Measurements from ENCODE around the gene SPSB4. TPM values are rescaled to one million over a fixed set of nuclear protein-coding genes. Genes with fewer than 3 reads are reported as not detected.
A peak's percentile ranks its signal among the peaks of the same experiment; 100 is the strongest.

SPSB4 gene
- total and polyA plus RNA-seq, 2 of the 8 experiments (the other 6 are each of a cell fraction or from before 2014, with no cell fraction given), result 15.1 to 17.2 TPM

DNA sequence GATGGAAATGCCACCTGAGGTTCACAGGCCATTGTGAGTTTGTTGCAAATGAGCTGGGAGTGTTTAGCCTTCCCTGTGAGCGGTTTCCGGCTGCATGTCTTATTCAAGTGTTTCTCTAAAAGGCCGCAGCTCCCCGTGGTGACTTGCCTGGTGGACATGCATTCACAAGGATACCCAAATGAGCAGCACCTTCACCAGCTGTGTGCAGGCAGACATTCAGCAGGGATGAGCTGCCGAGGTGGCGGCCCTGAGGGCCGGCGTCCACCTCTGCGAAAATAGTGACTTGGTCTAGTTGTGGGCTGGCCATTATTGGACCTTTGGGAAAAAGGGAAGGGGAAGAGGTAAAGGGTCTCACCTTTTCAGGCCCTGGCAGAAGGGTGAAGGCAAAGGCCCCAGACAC is 23.4 kb downstream of the SPSB4 start:
- H4K91ac ChIP-seq (replicated peaks; ENCODE audit: insufficient read length, low read length), result no peak overlapping the region
- CTCF ChIA-PET (ENCODE audit: partially characterized antibody), result interaction anchor here (0.8 to 29.1 kb wide), 7 partner anchors 12 to 74 kb away, joined by 4 to 333 read pairs (median 20); partner anchors contain the start of gene SPSB4
- H3K27me3 ChIP-seq (replicated peaks in 1 of 4; ENCODE audit: control insufficient read depth in 3 of 4, extremely low read depth in 1 of 4, insufficient read depth in 3 of 4, low read length in 3 of 4), result peaks cover 0 to 12% (median 3%) of the 10 kb centered on the region in 4 experiments; a peak in 4 of 7 replicates
- H3K79me1 ChIP-seq (ENCODE audit: low read depth, low read length), result peaks cover 9% of the 10 kb centered on the region; the same call in 1 of the 2 replicates
- H3K14ac ChIP-seq (ENCODE audit: insufficient read length), result no peak overlapping the region
- H3K9me3 ChIP-seq (ENCODE audit: insufficient read depth in 2 of 2, low read depth in 1 of 2, low read length in 1 of 2), result no peaks in the 10 kb centered on the region
- peak overlapping the region; percentile 49 to 55; a peak in 3 of 4 replicates for H3K4me2 ChIP-seq (ENCODE audit: insufficient read depth in 1 of 2, low read depth in 2 of 2, low read length in 2 of 2)
- H3K4ac ChIP-seq (replicated peaks; ENCODE audit: insufficient read length, low read depth, low read length), result peak overlapping the region; percentile 17
- peaks cover 44 to 72% (median 59%) of the 10 kb centered on the region in 4 experiments for H3K4me1 ChIP-seq (replicated peaks in 1 of 4; ENCODE audit: control insufficient read depth in 3 of 4, insufficient read depth in 4 of 4, low read length in 3 of 4)
- peak; percentile 92 for FAIRE-seq
- H2BK120ac ChIP-seq (replicated peaks; ENCODE audit: low read depth, low read length), result peak overlapping the region; percentile 7
- H3K18ac ChIP-seq (ENCODE audit: extremely low read depth, low read length), result peak overlapping the region; percentile 75
- no peaks in the 10 kb centered on the region for H3K36me3 ChIP-seq (ENCODE audit: control insufficient read depth in 2 of 4, insufficient read depth in 4 of 4, low read length in 3 of 4)
- no peak overlapping the region for H2AK5ac ChIP-seq (ENCODE audit: low read depth, low read length)
- no peak overlapping the region for H4K8ac ChIP-seq (ENCODE audit: extremely low read depth, insufficient read depth, low read length)
- POLR2A ChIA-PET (ENCODE audit: partially characterized antibody), result interaction anchor here (0.8 to 3.1 kb wide), 8 partner anchors 9 to 41 kb away, joined by 3 to 20 read pairs (median 4); partner anchors contain the start of gene SPSB4
- H4K5ac ChIP-seq (ENCODE audit: insufficient read length, low read depth, low read length), result no peak overlapping the region
- H2BK20ac ChIP-seq (ENCODE audit: low read length), result peak overlapping the region; percentile 98; the same call in 1 of the 2 replicates
- WGBS, 2 experiments (ENCODE audit: extremely low coverage in 1 of 2, insufficient coverage in 1 of 2, insufficient read length in 1 of 2, insufficient replicate concordance in 2 of 2, low coverage in 1 of 2, low lambda C conversion rate in 2 of 2, missing lambda C conversion rate in 1 of 2), result 10% methylated on average over 9 of the region's 9 CpGs; no CpG with 5 or more reads in 1 of the 2 experiments
- 0 out of 8 replicates have a peak overlapping the region, but pooled peaks of 1 of the 4 experiments have one; percentile 2 for H3K4me3 ChIP-seq (ENCODE audit: extremely low read depth in 1 of 4, insufficient read depth in 2 of 4, low read depth in 3 of 4, low read length in 4 of 4)
- H3K23me2 ChIP-seq (ENCODE audit: low read depth, low read length), result no peaks in the 10 kb centered on the region
- H3K79me2 ChIP-seq (ENCODE audit: control insufficient read depth in 1 of 2, insufficient read depth in 2 of 2, low read length in 2 of 2), result peaks cover 0 to 14% of the 10 kb centered on the region in 2 experiments; a peak in 1 of 4 replicates
- no peak overlapping the region for H2BK15ac ChIP-seq (ENCODE audit: low read length)
- peaks cover 0 to 2% of the 10 kb centered on the region in 2 experiments for H4K20me1 ChIP-seq (replicated peaks in 1 of 2; ENCODE audit: control insufficient read depth in 1 of 2, insufficient read depth in 2 of 2, low read length in 2 of 2)
- peak overlapping the region; percentile 24 for H3K56ac ChIP-seq (replicated peaks; ENCODE audit: insufficient read length, low read depth, low read length)
- H3K27ac ChIP-seq (ENCODE audit: low read depth, low read length), result no peak overlapping the region
- H3K23ac ChIP-seq (ENCODE audit: insufficient read length), result no peak overlapping the region
- H2BK5ac ChIP-seq (ENCODE audit: low read depth, low read length), result peak overlapping the region; percentile 71; the same call in 1 of the 2 replicates
- peak in 1 of 2 experiments; percentile 49 for DNase-seq (ENCODE audit: low read depth in 1 of 2, low spot score in 2 of 2)
- no peak overlapping the region for H2AFZ ChIP-seq (ENCODE audit: low read length)
- peak overlapping the region; percentile 91; the same call in 1 of the 2 replicates for H2BK12ac ChIP-seq (ENCODE audit: low read depth, low read length)
- no peak overlapping the region for H3K9ac ChIP-seq (replicated peaks in 1 of 4; ENCODE audit: extremely low read depth in 1 of 4, low read depth in 3 of 4, low read length in 3 of 4)
- TF ChIP-seq HDAC6 (IDR thresholded peaks at IDR 0.05; ENCODE audit: low read depth, low read length) (no peak), SP1 (IDR thresholded peaks at IDR 0.05; ENCODE audit: low read depth, low read length) (peak; percentile 56; the same call in 1 of the 2 replicates), CTBP2 (IDR thresholded peaks at IDR 0.05; ENCODE audit: borderline replicate concordance, insufficient read depth, insufficient read length, low read length) (peak; percentile 49), RNF2 (IDR thresholded peaks at IDR 0.05; ENCODE audit: borderline replicate concordance, low read depth, low read length, missing control alignments, poor library complexity, severe bottlenecking) (no peak), TAF7 (optimal IDR thresholded peaks at IDR 0.05; ENCODE audit: borderline replicate concordance, low read depth, low read length) (no peak), POLR2AphosphoS5 (IDR thresholded peaks at IDR 0.05; ENCODE audit: low read depth, low read length) (peak; percentile 39; the same call in 1 of the 2 replicates), SIN3A (conservative IDR thresholded peaks at IDR 0.05 in 1 of 2, IDR thresholded peaks at IDR 0.05 in 1 of 2; ENCODE audit: low read depth in 1 of 2, low read length in 2 of 2) (0 out of 4 replicates have a peak, but pooled peaks of 1 of the 2 experiments have one; percentile 53), TCF12 (IDR thresholded peaks at IDR 0.05; ENCODE audit: low read depth, low read length) (0 out of 2 replicates have a peak, but pooled peaks have one; percentile 68), RBBP5 (IDR thresholded peaks at IDR 0.05; ENCODE audit: borderline replicate concordance, low read depth, low read length) (no peak), NANOG (IDR thresholded peaks at IDR 0.05; ENCODE audit: insufficient read depth, low read depth, low read length, poor library complexity, severe bottlenecking) (peak; percentile 76), TEAD4 (IDR thresholded peaks at IDR 0.05; ENCODE audit: low read depth, low read length) (peak; percentile 36; the same call in 1 of the 2 replicates)

Measured in H1 (cell line).